Gastrocnemius medialis (tissue), 4 donors: ENCODE data around the gene ESF1. TPM values are rescaled to one million over a fixed set of nuclear protein-coding genes. Genes with fewer than 3 reads are reported as not detected.

Source experiments
- ATAC-seq, 2 donors: fragments of 150-250 bp; one replicate each; pipeline ENCODE4 v1.9.1; 2016
- DNase-seq, 2 donors: peaks; one replicate each; pipeline ENCODE4 v3.0.0-alpha.2; 2019
- H3K27ac ChIP-seq, 4 donors: fragments of 200-600 bp; sonication (generic); 1 replicate in 1 of 4; 2 replicates in 3 of 4; pipeline ENCODE4 v1.5.1; 2016 to 2018; ENCODE audit warnings: mild to moderate bottlenecking in 2 of 4, moderate library complexity in 1 of 4
- H3K27me3 ChIP-seq, 3 donors: fragments of 200-600 bp; sonication (generic) in 2 of 3; 1 replicate in 1 of 3; 2 replicates in 2 of 3; pipeline versions ENCODE4 v1.5.1 to v1.6.0; 2016 to 2019; ENCODE audit warnings: mild to moderate bottlenecking in 1 of 3, moderate library complexity in 1 of 3
- H3K36me3 ChIP-seq, 2 donors: fragments of 200-600 bp; sonication (generic) in 1 of 2; one replicate each; pipeline ENCODE4 v1.5.1; 2017 to 2018
- H3K4me1 ChIP-seq, 2 donors: fragments of 200-600 bp; sonication (generic) in 1 of 2; one replicate each; pipeline ENCODE4 v1.5.1; 2016 to 2017; ENCODE audit warnings: mild to moderate bottlenecking in 2 of 2
- H3K4me3 ChIP-seq, 4 donors: fragments of 200-600 bp; sonication (generic) in 3 of 4; 1 replicate in 1 of 4; 2 replicates in 3 of 4; pipeline ENCODE4 v1.5.1; 2016 to 2019; ENCODE audit warnings: mild to moderate bottlenecking in 2 of 4
- H3K9me3 ChIP-seq, 3 donors: fragments of 200-600 bp; sonication (generic) in 2 of 3; 1 replicate in 1 of 3; 2 replicates in 2 of 3; pipeline ENCODE4 v1.5.1; 2016 to 2019
- CTCF ChIP-seq, 5 experiments: fragments of 450-650 bp in 3 of 5; fragments of 200-600 bp in 2 of 5; sonication (generic) in 2 of 5; IDR thresholded peaks in 4 of 5; conservative IDR thresholded peaks in 1 of 5; 1 replicate in 4 of 5; 2 replicates in 1 of 5; pipeline ENCODE4 v1.5.1; 2016 to 2019; ENCODE audit warnings: antibody characterized with exemption in 5 of 5, mild to moderate bottlenecking in 3 of 5, moderate library complexity in 3 of 5
- POLR2A ChIP-seq, 2 donors: fragments of 450-650 bp; IDR thresholded peaks; one replicate each; pipeline ENCODE4 v1.6.1; 2017; ENCODE audit warnings: antibody characterized with exemption in 2 of 2, mild to moderate bottlenecking in 2 of 2, moderate library complexity in 2 of 2
- in situ Hi-C, 4 donors: fragments of 200-750 bp; cut with MboI; loops; one replicate each; pipeline versions ENCODE4 v1.15.0 to v1.8.0; 2017; ENCODE audit warnings: low sequenced_read_pairs in 4 of 4
- intact Hi-C: fragments of 100-400 bp; cut with DNase I; formaldehyde crosslinking; loops from one replicate; pipeline ENCODE4 v1.15.1; 2023; ENCODE audit warnings: low total_unique reads
- total RNA-seq, 4 donors: library from RNA; depleted of rRNA; stranded (reverse); fragments of >200 nt; gene quantifications; one replicate each; pipeline versions ENCODE4 v1.1.0 to v1.2.3, GENCODE V29; 2016

Gene ESF1
- total RNA-seq, 4 donors from 2014 or later, result 8.6 to 12.2 (median 10.8) TPM

GRCh38 chr20:13793001-13793400 is 8.3 kb upstream of the ESF1 start:
- in situ Hi-C loops, result no loop called here
- intact Hi-C loops, result no loop called here
- no peaks in the 10 kb centered on the region for H3K27me3 ChIP-seq
- no peaks in the 10 kb centered on the region for H3K9me3 ChIP-seq
- TF ChIP-seq POLR2A (IDR thresholded peaks at IDR 0.05) (no peak), CTCF (IDR thresholded peaks at IDR 0.05 in 4 of 5, conservative IDR thresholded peaks at IDR 0.05 in 1 of 5) (no peak)
- peaks cover 26 to 31% of the 10 kb centered on the region in 2 donors for H3K4me1 ChIP-seq
- H3K27ac ChIP-seq, result peak overlapping the region in 1 of 4 donors; percentile 56
- DNase-seq (no peak), ATAC-seq (no peak)
- peaks cover 0 to 79% of the 10 kb centered on the region in 2 donors for H3K36me3 ChIP-seq
- H3K4me3 ChIP-seq, result no peak overlapping the region

DNA sequence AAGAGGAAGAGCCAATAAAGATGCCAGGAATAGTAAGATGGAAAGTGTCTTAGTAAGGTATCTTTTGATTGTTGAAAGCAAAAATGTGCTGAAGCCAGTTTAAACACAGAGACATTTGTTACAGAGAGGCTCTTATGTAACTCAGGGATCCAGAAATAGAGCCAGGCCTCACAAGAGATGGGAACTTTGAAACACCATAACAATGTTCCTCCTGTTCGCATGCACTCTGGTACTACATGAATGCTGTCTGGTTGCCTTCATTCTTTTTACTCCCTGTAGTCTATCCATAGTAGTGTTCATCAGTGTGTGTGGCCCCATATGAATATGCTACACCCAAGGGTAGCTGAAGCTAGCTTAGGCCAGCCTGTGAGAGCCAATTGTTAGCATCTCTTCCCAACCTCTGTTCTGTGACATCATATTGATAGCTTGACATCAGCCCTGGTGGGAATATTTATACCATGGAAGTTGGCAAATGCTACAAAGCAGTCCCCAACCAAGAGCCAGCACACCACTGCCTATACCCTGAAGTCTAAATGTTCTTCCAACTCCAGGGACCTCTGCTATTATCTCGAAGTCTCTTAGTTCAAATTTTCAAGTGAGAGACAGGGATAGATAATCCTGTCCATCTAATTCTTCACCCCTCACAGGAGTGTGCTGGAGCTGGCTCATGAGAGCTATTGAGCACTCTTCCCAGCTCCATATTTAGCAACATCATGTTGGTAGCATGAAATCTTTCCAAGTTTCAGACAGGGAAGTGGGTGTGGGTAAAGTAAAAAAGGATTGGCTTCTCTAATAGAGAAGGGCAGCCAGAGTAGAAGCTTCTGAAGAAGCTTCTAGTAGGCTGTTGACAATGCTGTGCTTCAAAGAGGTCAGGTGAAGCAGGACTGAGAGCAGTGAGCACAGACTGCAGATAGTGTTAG is 7.1 kb upstream of the ESF1 start:
- H3K27ac ChIP-seq, result peak overlapping the region; percentile 46 to 71 (median 62)
- H3K4me3 ChIP-seq, result no peak overlapping the region
- peaks cover 0 to 71% of the 10 kb centered on the region in 2 donors for H3K36me3 ChIP-seq
- DNase-seq (no peak), ATAC-seq (peak; percentile 83 to 85)
- in situ Hi-C loops, result no loop called here
- H3K27me3 ChIP-seq, result no peaks in the 10 kb centered on the region
- intact Hi-C loops, result no loop called here
- no peak for TF ChIP-seq CTCF (IDR thresholded peaks at IDR 0.05 in 4 of 5, conservative IDR thresholded peaks at IDR 0.05 in 1 of 5)
- no peak for TF ChIP-seq POLR2A (IDR thresholded peaks at IDR 0.05)
- H3K4me1 ChIP-seq, result peaks cover 30 to 35% of the 10 kb centered on the region in 2 donors
- no peaks in the 10 kb centered on the region for H3K9me3 ChIP-seq

- Histone ChIP-seq H3K27ac (peak overlapping the region in 3 of 4 donors; percentile 56 to 71 (median 69)), H3K27me3 (no peaks in the 10 kb centered on the region), H3K4me3 (no peak overlapping the region), H3K9me3 (no peaks in the 10 kb centered on the region), H3K36me3 (peaks cover 0 to 60% of the 10 kb centered on the region in 2 donors), H3K4me1 (peaks cover 41 to 46% of the 10 kb centered on the region in 2 donors)
- TF ChIP-seq CTCF (IDR thresholded peaks at IDR 0.05 in 4 of 5, conservative IDR thresholded peaks at IDR 0.05 in 1 of 5) (no peak), POLR2A (IDR thresholded peaks at IDR 0.05) (no peak)
- intact Hi-C loops (no loop called here), in situ Hi-C loops (no loop called here)
- no peak for ATAC-seq
- no peak for DNase-seq
Measured at GRCh38 chr20:13790708-13791107, 6.0 kb upstream of the ESF1 start.

- Histone ChIP-seq H3K4me3 (no peak overlapping the region), H3K27ac (peak overlapping the region in 3 of 4 donors; percentile 2 to 37 (median 5)), H3K27me3 (no peaks in the 10 kb centered on the region), H3K36me3 (peaks cover 0 to 36% of the 10 kb centered on the region in 2 donors), H3K9me3 (no peaks in the 10 kb centered on the region), H3K4me1 (peaks cover 53 to 54% of the 10 kb centered on the region in 2 donors)
- DNase-seq (peak in 1 of 2 donors; percentile 18), ATAC-seq (no peak)
- intact Hi-C loops (no loop called here), in situ Hi-C loops (no loop called here)
- TF ChIP-seq POLR2A (IDR thresholded peaks at IDR 0.05), result no peak
- TF ChIP-seq CTCF (IDR thresholded peaks at IDR 0.05 in 4 of 5, conservative IDR thresholded peaks at IDR 0.05 in 1 of 5), result peak in 2 of 5 experiments; percentile 17 to 42
Measured at GRCh38 chr20:13788167-13788834, 3.6 kb upstream of the ESF1 start.
